ENCODE data around the gene RIOK3. TPM values are rescaled to one million over a fixed set of nuclear protein-coding genes. Genes with fewer than 3 reads are reported as not detected.
"Not testable (repeated sequence)": the region's sequence is repeated elsewhere in the genome, so short reads cannot be mapped to it uniquely, and the experiment has no call there.

RIOK3 gene
- total RNA-seq (100 to 1,000 TPM; 103 to 142 TPM), total RNA-seq (106 to 128 reads per million in 2 donors)

GRCh38 chr18:23452728-23453679 lies at the start of gene RIOK3:
TSS of gene RIOK3 (plus strand) at chr18:23453287. CDS start at chr18:23453440, 153 bp downstream.
- Mint-ChIP-seq H3K27me3 (no peaks in the 10 kb centered on the region), H3K36me3 (ENCODE audit: low read depth) (peaks cover 9% of the 10 kb centered on the region), H3K4me1 (peaks cover 28% of the 10 kb centered on the region), H3K4me3 (peak within 1 kb of the TSS; percentile 99), H3K27ac (peak within 1 kb of the TSS; percentile 98)
- H3K9me3 ChIP-seq (ENCODE audit: control insufficient read depth, low read length, poor library complexity, severe bottlenecking) = no peaks in the 10 kb centered on the region
- peak; percentile 74 to 83 (median 81) for DNase-seq
- peak; percentile 94 for ATAC-seq

- Mint-ChIP-seq H3K4me1 (no peaks in the 10 kb centered on the region), H3K27me3 (peaks cover 5% of the 10 kb centered on the region), H3K27ac (no peak overlapping the region)
Measured at GRCh38 chr18:23403310-23403709, 49.8 kb upstream of the RIOK3 start.

GRCh38 chr18:23405636-23406035 lies 47.5 kb upstream of the RIOK3 start:
- DNase-seq (no peak), ATAC-seq (no peak)
- Mint-ChIP-seq H3K27me3 (peaks cover 6% of the 10 kb centered on the region), H3K4me1 (no peaks in the 10 kb centered on the region), H3K36me3 (ENCODE audit: low read depth) (peaks cover 2% of the 10 kb centered on the region), H3K27ac (no peak overlapping the region), H3K4me3 (no peak overlapping the region)
- no peaks in the 10 kb centered on the region for H3K9me3 ChIP-seq (ENCODE audit: control insufficient read depth, low read length, poor library complexity, severe bottlenecking)

More at GRCh38 chr18:23403310-23403709, 49.8 kb upstream of the RIOK3 start:
- Mint-ChIP-seq H3K36me3 (ENCODE audit: low read depth) (no peaks in the 10 kb centered on the region), H3K4me3 (no peak overlapping the region)
- no peak for ATAC-seq
- H3K9me3 ChIP-seq (ENCODE audit: control insufficient read depth, low read length, poor library complexity, severe bottlenecking) = no peaks in the 10 kb centered on the region
- no peak for DNase-seq

GRCh38 chr18:23406271-23406787 lies 46.8 kb upstream of the RIOK3 start:
- DNase-seq = no peak
- peak overlapping the region; percentile 60 for H3K27ac Mint-ChIP-seq
- H3K27me3 Mint-ChIP-seq = peaks cover 6% of the 10 kb centered on the region
- H3K36me3 Mint-ChIP-seq (ENCODE audit: low read depth) = peaks cover 2% of the 10 kb centered on the region
- H3K4me3 Mint-ChIP-seq = no peak overlapping the region
- H3K9me3 ChIP-seq (ENCODE audit: control insufficient read depth, low read length, poor library complexity, severe bottlenecking) = no peaks in the 10 kb centered on the region
- H3K4me1 Mint-ChIP-seq = no peaks in the 10 kb centered on the region
- no peak for ATAC-seq

GRCh38 chr18:23412351-23412964 lies 40.6 kb upstream of the RIOK3 start:
- Mint-ChIP-seq H3K4me3 (no peak overlapping the region), H3K27ac (no peak overlapping the region), H3K36me3 (ENCODE audit: low read depth) (peaks cover 2% of the 10 kb centered on the region), H3K27me3 (peaks cover 6% of the 10 kb centered on the region), H3K4me1 (no peaks in the 10 kb centered on the region)
- ATAC-seq = no peak
- H3K9me3 ChIP-seq (ENCODE audit: control insufficient read depth, low read length, poor library complexity, severe bottlenecking) = no peaks in the 10 kb centered on the region
- DNase-seq = no peak

GRCh38 chr18:23415515-23415914 lies 37.6 kb upstream of the RIOK3 start:
- H3K36me3 Mint-ChIP-seq (ENCODE audit: low read depth) = no peaks in the 10 kb centered on the region
- ATAC-seq = no peak
- H3K27me3 Mint-ChIP-seq = no peaks in the 10 kb centered on the region
- H3K9me3 ChIP-seq (ENCODE audit: control insufficient read depth, low read length, poor library complexity, severe bottlenecking) = no peaks in the 10 kb centered on the region
- H3K4me1 Mint-ChIP-seq = no peaks in the 10 kb centered on the region
- H3K27ac Mint-ChIP-seq = no peak overlapping the region
- no peak for DNase-seq
- no peak overlapping the region for H3K4me3 Mint-ChIP-seq

- no peak overlapping the region for H3K27ac Mint-ChIP-seq
- ATAC-seq (no peak), DNase-seq (no peak)
Measured at GRCh38 chr18:23416298-23416697, 36.8 kb upstream of the RIOK3 start.

GRCh38 chr18:23421277-23421676 lies 31.8 kb upstream of the RIOK3 start:
- Mint-ChIP-seq H3K4me3 (peak overlapping the region; percentile 9), H3K4me1 (peaks cover 7% of the 10 kb centered on the region)

More at GRCh38 chr18:23416298-23416697, 36.8 kb upstream of the RIOK3 start:
- no peaks in the 10 kb centered on the region for H3K9me3 ChIP-seq (ENCODE audit: control insufficient read depth, low read length, poor library complexity, severe bottlenecking)
- Mint-ChIP-seq H3K4me1 (no peaks in the 10 kb centered on the region), H3K36me3 (ENCODE audit: low read depth) (no peaks in the 10 kb centered on the region), H3K27me3 (no peaks in the 10 kb centered on the region), H3K4me3 (no peak overlapping the region)

GRCh38 chr18:23422751-23423418 lies 30.2 kb upstream of the RIOK3 start:
- ATAC-seq = peak; percentile 51

More at GRCh38 chr18:23421277-23421676, 31.8 kb upstream of the RIOK3 start:
- Mint-ChIP-seq H3K36me3 (ENCODE audit: low read depth) (peaks cover 4% of the 10 kb centered on the region), H3K27me3 (peaks cover 6% of the 10 kb centered on the region), H3K27ac (peak overlapping the region; percentile 51)
- no peaks in the 10 kb centered on the region for H3K9me3 ChIP-seq (ENCODE audit: control insufficient read depth, low read length, poor library complexity, severe bottlenecking)
- DNase-seq (no peak), ATAC-seq (no peak)

GRCh38 chr18:23424616-23425015 lies 28.5 kb upstream of the RIOK3 start:
- H3K9me3 ChIP-seq (ENCODE audit: control insufficient read depth, low read length, poor library complexity, severe bottlenecking) = no peaks in the 10 kb centered on the region
- H3K27me3 Mint-ChIP-seq = peaks cover 6% of the 10 kb centered on the region
- ATAC-seq (no peak), DNase-seq (no peak)
- H3K27ac Mint-ChIP-seq = no peak overlapping the region
- peaks cover 7% of the 10 kb centered on the region for H3K4me1 Mint-ChIP-seq
- H3K4me3 Mint-ChIP-seq = no peak overlapping the region
- peaks cover 4% of the 10 kb centered on the region for H3K36me3 Mint-ChIP-seq (ENCODE audit: low read depth)

More at GRCh38 chr18:23422751-23423418, 30.2 kb upstream of the RIOK3 start:
- Mint-ChIP-seq H3K4me1 (peaks cover 7% of the 10 kb centered on the region), H3K27ac (peak overlapping the region; percentile 69), H3K36me3 (ENCODE audit: low read depth) (peaks cover 4% of the 10 kb centered on the region), H3K4me3 (no peak overlapping the region), H3K27me3 (peaks cover 6% of the 10 kb centered on the region)
- H3K9me3 ChIP-seq (ENCODE audit: control insufficient read depth, low read length, poor library complexity, severe bottlenecking) = no peaks in the 10 kb centered on the region
- no peak for DNase-seq

GRCh38 chr18:23428821-23429220 lies 24.3 kb upstream of the RIOK3 start:
- Mint-ChIP-seq H3K27ac (no peak overlapping the region), H3K4me1 (no peaks in the 10 kb centered on the region), H3K27me3 (no peaks in the 10 kb centered on the region), H3K4me3 (no peak overlapping the region), H3K36me3 (ENCODE audit: low read depth) (no peaks in the 10 kb centered on the region)
- ATAC-seq (no peak), DNase-seq (no peak)
- H3K9me3 ChIP-seq (ENCODE audit: control insufficient read depth, low read length, poor library complexity, severe bottlenecking) = no peaks in the 10 kb centered on the region

- not testable (repeated sequence) for H3K4me3 Mint-ChIP-seq; ATAC-seq; H3K4me1 Mint-ChIP-seq; H3K27me3 Mint-ChIP-seq; H3K27ac Mint-ChIP-seq; DNase-seq; H3K9me3 ChIP-seq (ENCODE audit: control insufficient read depth, low read length, poor library complexity, severe bottlenecking); H3K36me3 Mint-ChIP-seq (ENCODE audit: low read depth)
Measured at GRCh38 chr18:23429538-23429937, 23.5 kb upstream of the RIOK3 start.

GRCh38 chr18:23433360-23433759 lies 19.7 kb upstream of the RIOK3 start:
- H3K27ac Mint-ChIP-seq = no peak overlapping the region
- ATAC-seq (no peak), DNase-seq (no peak)
- H3K4me3 Mint-ChIP-seq = no peak overlapping the region
- no peaks in the 10 kb centered on the region for H3K9me3 ChIP-seq (ENCODE audit: control insufficient read depth, low read length, poor library complexity, severe bottlenecking)
- H3K36me3 Mint-ChIP-seq (ENCODE audit: low read depth) = no peaks in the 10 kb centered on the region
- H3K4me1 Mint-ChIP-seq = peaks cover 5% of the 10 kb centered on the region
- H3K27me3 Mint-ChIP-seq = no peaks in the 10 kb centered on the region
